Measurements from ENCODE around the gene CUEDC2. TPM values are rescaled to one million over a fixed set of nuclear protein-coding genes. Genes with fewer than 3 reads are reported as not detected.

Gene CUEDC2
- total RNA-seq, 1 donor, result 51.0 TPM

DNA sequence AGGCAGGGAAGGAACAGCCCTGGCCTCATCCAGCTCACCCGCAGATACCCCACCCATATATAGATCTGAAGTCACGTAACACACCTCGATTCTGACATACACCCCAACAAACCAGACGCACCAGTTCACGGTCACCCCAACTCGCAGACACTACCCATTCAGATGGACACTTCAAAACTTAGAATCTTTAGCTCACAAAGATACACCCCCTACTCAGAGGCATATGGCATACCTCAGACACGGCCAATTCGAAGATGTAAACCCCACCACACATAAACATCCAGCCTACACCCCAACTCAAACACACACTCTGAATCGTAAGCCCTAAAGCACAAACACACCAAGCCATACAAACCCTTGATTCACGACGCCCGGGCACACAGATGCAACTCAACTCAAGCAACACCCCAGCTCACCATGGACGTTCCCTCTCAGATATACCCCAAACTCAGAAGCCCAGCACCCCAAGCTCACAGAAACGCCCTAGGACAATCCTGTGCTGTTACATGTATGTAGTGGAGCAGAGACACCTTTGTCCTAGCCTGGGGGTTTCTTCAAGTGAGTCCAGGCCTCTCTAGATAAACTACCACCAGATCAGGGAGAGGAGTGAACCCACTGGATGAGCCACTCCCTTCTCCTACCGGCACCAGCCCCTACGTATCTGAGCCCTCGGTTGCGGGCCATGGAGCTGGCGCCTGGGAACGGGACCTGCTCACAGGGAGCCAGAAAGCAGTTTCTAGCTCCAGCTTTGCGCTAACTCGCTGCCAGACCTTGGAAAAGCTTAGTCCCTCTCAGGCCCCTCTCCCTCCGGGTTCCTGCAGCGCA, 22.6 kb downstream of the CUEDC2 start:
- no peak for DNase-seq (ENCODE audit: low read depth)
- TF ChIP-seq, protein P1, sequence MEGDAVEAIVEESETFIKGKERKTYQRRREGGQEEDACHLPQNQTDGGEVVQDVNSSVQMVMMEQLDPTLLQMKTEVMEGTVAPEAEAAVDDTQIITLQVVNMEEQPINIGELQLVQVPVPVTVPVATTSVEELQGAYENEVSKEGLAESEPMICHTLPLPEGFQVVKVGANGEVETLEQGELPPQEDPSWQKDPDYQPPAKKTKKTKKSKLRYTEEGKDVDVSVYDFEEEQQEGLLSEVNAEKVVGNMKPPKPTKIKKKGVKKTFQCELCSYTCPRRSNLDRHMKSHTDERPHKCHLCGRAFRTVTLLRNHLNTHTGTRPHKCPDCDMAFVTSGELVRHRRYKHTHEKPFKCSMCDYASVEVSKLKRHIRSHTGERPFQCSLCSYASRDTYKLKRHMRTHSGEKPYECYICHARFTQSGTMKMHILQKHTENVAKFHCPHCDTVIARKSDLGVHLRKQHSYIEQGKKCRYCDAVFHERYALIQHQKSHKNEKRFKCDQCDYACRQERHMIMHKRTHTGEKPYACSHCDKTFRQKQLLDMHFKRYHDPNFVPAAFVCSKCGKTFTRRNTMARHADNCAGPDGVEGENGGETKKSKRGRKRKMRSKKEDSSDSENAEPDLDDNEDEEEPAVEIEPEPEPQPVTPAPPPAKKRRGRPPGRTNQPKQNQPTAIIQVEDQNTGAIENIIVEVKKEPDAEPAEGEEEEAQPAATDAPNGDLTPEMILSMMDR (IDR thresholded peaks at IDR 0.05; ENCODE audit: insufficient read depth, low read depth, low read length), result no peak
- H3K4me3 ChIP-seq (ENCODE audit: low read depth, low read length), result peak overlapping the region; percentile 57

DNA sequence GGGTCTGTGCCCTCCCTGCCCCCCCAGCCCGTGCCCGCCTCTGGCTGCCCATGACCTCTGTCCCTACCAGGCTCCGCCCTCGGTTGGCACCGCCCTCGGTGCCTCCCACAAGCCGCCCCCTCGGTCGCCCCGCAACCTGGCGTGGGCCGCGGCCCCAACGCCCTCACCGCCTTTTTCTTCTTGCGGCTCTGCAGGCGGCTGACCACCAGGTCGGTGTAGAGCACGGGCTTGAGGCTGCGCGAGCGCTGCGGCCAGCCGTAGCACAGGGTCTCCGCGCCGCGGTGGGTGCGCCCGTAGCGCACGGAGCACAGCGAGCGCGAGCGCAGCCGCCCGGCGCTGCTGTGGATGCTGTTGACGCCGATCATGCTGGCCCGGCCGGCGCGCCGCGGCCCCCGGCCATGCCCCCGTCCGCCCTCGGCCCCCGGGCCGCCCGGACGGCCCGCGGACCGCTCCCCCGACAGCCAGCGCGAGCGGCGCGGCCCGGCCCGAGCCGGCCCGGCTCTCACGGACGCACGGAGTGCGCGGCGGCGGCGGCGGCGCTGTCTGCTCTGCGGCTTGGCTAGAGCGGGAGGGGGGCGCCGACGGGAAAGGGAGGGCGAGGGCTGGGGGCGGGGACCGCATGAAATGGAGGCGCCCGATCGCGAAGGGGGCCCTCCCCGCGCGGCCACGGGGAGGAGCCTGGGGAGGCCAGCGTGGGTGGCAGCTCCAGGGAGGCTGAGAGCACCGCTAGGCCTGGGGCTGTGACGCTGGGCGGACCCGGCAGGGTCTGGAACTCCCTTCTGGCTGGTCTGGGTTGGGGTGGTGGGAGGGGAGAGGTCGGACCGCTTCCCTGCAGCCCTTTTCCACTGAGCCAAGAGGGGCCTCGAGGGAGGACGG, 23.4 kb downstream of the CUEDC2 start:
- H3K4me3 ChIP-seq (ENCODE audit: low read depth, low read length), result peak overlapping the region; percentile 57
- TF ChIP-seq, protein P1 (IDR thresholded peaks at IDR 0.05; ENCODE audit: insufficient read depth, low read depth, low read length), result no peak
- peak; percentile 65 for DNase-seq (ENCODE audit: low read depth)

DNA sequence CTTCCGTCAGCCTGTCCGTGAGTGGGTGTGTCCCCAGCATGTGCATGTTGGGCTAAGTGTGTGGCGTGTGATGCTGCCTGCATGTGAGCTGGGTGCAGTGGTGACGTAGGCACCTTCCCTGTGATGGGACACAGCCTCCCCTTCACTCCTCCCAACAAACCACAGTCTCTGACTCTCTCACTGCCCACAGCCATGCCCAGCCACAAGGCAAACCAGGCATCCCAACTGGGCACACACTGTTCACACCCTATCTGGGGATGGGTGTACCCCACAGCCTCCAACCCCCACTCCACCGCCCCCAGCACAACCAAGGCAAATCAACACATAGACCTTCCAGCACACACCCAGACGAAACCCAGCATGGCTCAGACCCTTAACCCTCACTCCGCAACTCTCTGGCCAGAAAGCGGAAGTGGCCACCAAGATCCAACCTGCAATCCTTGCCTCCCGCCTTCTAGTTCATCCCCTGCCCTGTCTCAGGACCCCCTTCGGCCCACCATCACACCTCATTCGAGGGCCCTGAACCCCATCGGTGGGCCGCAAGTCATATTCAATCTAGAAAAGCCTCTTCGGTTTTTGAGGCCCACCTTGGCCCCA, 24.1 kb downstream of the CUEDC2 start:
- DNase-seq (ENCODE audit: low read depth), result peak; percentile 51
- TF ChIP-seq, protein P1 (IDR thresholded peaks at IDR 0.05; ENCODE audit: insufficient read depth, low read depth, low read length), result no peak
- H3K4me3 ChIP-seq (ENCODE audit: low read depth, low read length), result peak overlapping the region; percentile 57

DNA sequence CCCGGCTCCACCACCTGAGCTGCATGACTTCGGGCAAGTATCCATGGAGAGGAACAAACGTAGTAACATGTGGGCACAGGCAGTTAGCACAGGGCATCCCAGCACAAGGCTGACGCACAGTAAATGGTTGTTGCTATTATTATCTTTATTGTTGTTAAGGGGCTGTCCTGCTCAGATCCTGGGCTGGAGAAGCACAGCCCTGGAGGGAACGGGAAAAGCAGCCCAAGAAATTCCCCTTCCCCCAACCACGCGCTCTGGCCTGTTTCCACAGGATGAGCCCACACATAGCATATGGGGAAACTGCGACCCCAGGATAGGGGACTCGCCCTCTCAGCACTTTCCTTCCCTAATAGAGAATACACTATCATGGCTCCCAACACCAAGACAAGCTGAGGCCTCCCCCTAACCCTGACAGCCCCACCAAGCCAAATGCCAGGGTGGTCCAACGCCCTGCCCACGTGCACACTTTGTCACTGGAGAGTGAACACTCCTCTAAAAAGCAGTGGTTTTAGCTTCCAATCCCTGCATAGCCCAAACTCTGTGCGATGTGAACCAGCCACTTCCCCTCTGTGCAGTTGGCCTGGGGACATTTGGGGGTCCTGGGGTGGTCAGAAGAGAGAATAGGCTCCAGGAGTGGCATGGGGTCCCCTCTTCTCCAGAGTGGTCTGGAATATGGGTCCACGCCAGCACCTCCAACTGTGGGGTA, 24.8 kb downstream of the CUEDC2 start:
- DNase-seq (ENCODE audit: low read depth), result peak; percentile 22
- no peak overlapping the region for H3K4me3 ChIP-seq (ENCODE audit: low read depth, low read length)
- TF ChIP-seq, protein P1 (IDR thresholded peaks at IDR 0.05; ENCODE audit: insufficient read depth, low read depth, low read length), result no peak

DNA sequence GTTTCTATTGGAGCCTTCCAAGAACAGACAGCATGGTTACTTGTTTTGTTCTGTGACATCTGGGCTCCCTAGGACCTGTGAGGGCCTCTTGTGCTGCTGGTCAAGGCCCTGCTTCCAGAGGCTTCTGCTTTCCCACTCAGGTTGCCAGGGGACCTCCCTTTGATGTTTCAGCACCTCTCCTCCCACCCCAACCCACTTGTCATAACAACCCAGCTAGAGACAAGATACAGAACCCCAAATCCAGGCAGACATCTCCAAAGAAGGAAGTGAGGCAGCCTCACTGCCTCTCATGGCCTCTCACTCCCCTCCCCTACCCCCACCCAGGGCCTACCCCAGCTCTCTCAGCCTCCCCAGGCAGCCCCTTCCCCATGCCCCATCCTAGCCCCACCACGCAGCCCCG, 25.6 kb downstream of the CUEDC2 start:
- peak; percentile 77 for DNase-seq (ENCODE audit: low read depth)
- TF ChIP-seq, protein P1 (IDR thresholded peaks at IDR 0.05; ENCODE audit: insufficient read depth, low read depth, low read length), result no peak
- no peak overlapping the region for H3K4me3 ChIP-seq (ENCODE audit: low read depth, low read length)

DNA sequence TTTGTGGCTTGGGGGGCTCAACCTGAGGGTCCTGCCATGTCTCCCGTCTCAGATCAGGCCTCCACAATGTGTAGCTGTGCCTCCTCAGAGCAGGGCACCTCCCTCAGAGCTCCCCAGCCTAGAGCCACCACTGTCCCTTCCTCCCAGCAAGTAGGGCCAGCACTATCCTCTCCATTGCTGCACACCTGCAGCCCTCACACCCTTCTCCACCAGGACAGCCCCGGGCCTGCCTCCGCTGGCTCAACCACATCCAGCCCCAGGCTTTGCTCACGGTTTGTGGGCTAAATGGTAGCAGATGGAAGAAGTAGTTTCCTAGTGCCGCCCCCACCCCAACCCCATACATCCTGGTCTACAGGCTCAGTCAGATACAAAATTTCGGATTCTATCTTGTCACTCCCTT, 26.7 kb downstream of the CUEDC2 start:
- H3K4me3 ChIP-seq (ENCODE audit: low read depth, low read length), result no peak overlapping the region
- TF ChIP-seq, protein P1 (IDR thresholded peaks at IDR 0.05; ENCODE audit: insufficient read depth, low read depth, low read length), result no peak
- DNase-seq (ENCODE audit: low read depth), result no peak
